Activated naive CD8-positive, alpha-beta T cell treated with anti-CD3 and anti-CD28 coated beads, Interleukin-2, amount 10 ng/mL, durations not matched to agents 7 days and 5 days (primary cell): ENCODE data around the gene SLC16A8. TPM values are rescaled to one million over a fixed set of nuclear protein-coding genes. Genes with fewer than 3 reads are reported as not detected.
A peak's percentile ranks its signal among the peaks of the same experiment; 100 is the strongest.

Experiments used
- ATAC-seq: fragments of 150-1000 bp; cut with Tn5 transposase; one replicate; pipeline ENCODE4 v1.10.0; 2021; ENCODE audit warnings: low read depth, moderate library complexity
- POLR2A ChIA-PET: fragments of 350-600 bp; sonication (Branson Sonifier 250); formaldehyde crosslinking; loops from one replicate; lab custom pipeline; 2021; ENCODE audit warnings: antibody characterized with exemption; lab: Charles Lee
- DNase-seq: peaks from one replicate; pipeline ENCODE4 v3.0.0; 2021
- H3K27ac Mint-ChIP-seq: one replicate; pipeline ENCODE4 v1.8.0; 2022; ENCODE audit warnings: mild to moderate bottlenecking, mixed read lengths
- H3K27me3 Mint-ChIP-seq: one replicate; pipeline ENCODE4 v1.8.0; 2022; ENCODE audit warnings: mild to moderate bottlenecking, moderate library complexity, mixed read lengths
- H3K36me3 Mint-ChIP-seq: one replicate; pipeline ENCODE4 v1.8.0; 2021; ENCODE audit warnings: mild to moderate bottlenecking, mixed read lengths
- H3K4me1 Mint-ChIP-seq: one replicate; pipeline ENCODE4 v1.8.0; 2021; ENCODE audit warnings: mixed read lengths
- H3K4me3 Mint-ChIP-seq: one replicate; pipeline ENCODE4 v1.8.0; 2022; ENCODE audit warnings: mild to moderate bottlenecking, moderate library complexity, mixed read lengths
- H3K9me3 Mint-ChIP-seq: one replicate; pipeline ENCODE4 v1.8.0; 2021; ENCODE audit warnings: mixed read lengths
- total RNA-seq, 2 experiments: library from RNA; stranded (reverse); gene quantifications; one replicate each; pipeline ENCODE4 v1.2.3, GENCODE V29; 2021

The SLC16A8 gene
- total RNA-seq, 2 experiments from 2014 or later = not detected

GRCh38 chr22:38068641-38069371, 15.2 kb downstream of the SLC16A8 start:
- H3K27ac Mint-ChIP-seq = no peak overlapping the region
- no peaks in the 10 kb centered on the region for H3K27me3 Mint-ChIP-seq
- POLR2A ChIA-PET = interaction anchor here (0.7 kb wide), 1 partner anchor 866 kb away, joined by 3 read pairs; no protein-coding TSS in a partner anchor
- no peak overlapping the region for H3K4me3 Mint-ChIP-seq
- ATAC-seq = no peak
- H3K9me3 Mint-ChIP-seq = no peaks in the 10 kb centered on the region
- no peaks in the 10 kb centered on the region for H3K36me3 Mint-ChIP-seq
- DNase-seq = no peak
- H3K4me1 Mint-ChIP-seq = no peaks in the 10 kb centered on the region

GRCh38 chr22:38067761-38068360, 16.1 kb downstream of the SLC16A8 start:
- no peak overlapping the region for H3K27ac Mint-ChIP-seq
- no peaks in the 10 kb centered on the region for H3K9me3 Mint-ChIP-seq
- POLR2A ChIA-PET = no interaction called here
- ATAC-seq (no peak), DNase-seq (no peak)
- no peaks in the 10 kb centered on the region for H3K27me3 Mint-ChIP-seq
- no peaks in the 10 kb centered on the region for H3K36me3 Mint-ChIP-seq
- H3K4me1 Mint-ChIP-seq = no peaks in the 10 kb centered on the region
- no peak overlapping the region for H3K4me3 Mint-ChIP-seq

- no peaks in the 10 kb centered on the region for H3K9me3 Mint-ChIP-seq
- no peak for ATAC-seq
- no peaks in the 10 kb centered on the region for H3K27me3 Mint-ChIP-seq
- no peak for DNase-seq
- H3K4me3 Mint-ChIP-seq = no peak overlapping the region
- no peak overlapping the region for H3K27ac Mint-ChIP-seq
- no peaks in the 10 kb centered on the region for H3K4me1 Mint-ChIP-seq
- POLR2A ChIA-PET = no interaction called here
- H3K36me3 Mint-ChIP-seq = peaks cover 3% of the 10 kb centered on the region
These were observed 17.0 kb downstream of the SLC16A8 start for GRCh38 chr22:38067028-38067415.

- Mint-ChIP-seq H3K4me3 (no peak overlapping the region), H3K27ac (peak overlapping the region; percentile 38), H3K27me3 (no peaks in the 10 kb centered on the region), H3K4me1 (no peaks in the 10 kb centered on the region), H3K9me3 (no peaks in the 10 kb centered on the region), H3K36me3 (peaks cover 6% of the 10 kb centered on the region)
- DNase-seq (no peak), ATAC-seq (no peak)
- POLR2A ChIA-PET = no interaction called here
These were observed 17.5 kb downstream of the SLC16A8 start for GRCh38 chr22:38066381-38067027.

- Mint-ChIP-seq H3K4me1 (no peaks in the 10 kb centered on the region), H3K27me3 (no peaks in the 10 kb centered on the region), H3K4me3 (no peak overlapping the region), H3K27ac (no peak overlapping the region), H3K36me3 (peaks cover 9% of the 10 kb centered on the region), H3K9me3 (no peaks in the 10 kb centered on the region)
- DNase-seq (no peak), ATAC-seq (no peak)
- POLR2A ChIA-PET = interaction anchor here (0.5 kb wide), 1 partner anchor 486 kb away, joined by 4 read pairs; no protein-coding TSS in a partner anchor
These were observed 18.4 kb downstream of the SLC16A8 start for GRCh38 chr22:38065539-38065938.

- peaks cover 16% of the 10 kb centered on the region for H3K36me3 Mint-ChIP-seq
- no peaks in the 10 kb centered on the region for H3K9me3 Mint-ChIP-seq
- POLR2A ChIA-PET = interaction anchor here (0.7 kb wide), 1 partner anchor 249 kb away, joined by 4 read pairs; no protein-coding TSS in a partner anchor
These were observed 21.2 kb downstream of the SLC16A8 start for GRCh38 chr22:38062791-38063190.

GRCh38 chr22:38056969-38057891, 26.8 kb downstream of the SLC16A8 start, which contains the start of gene PICK1:
PICK1 (plus strand) TSS chr22:38057404; CDS start chr22:38057810, 406 bp downstream.
- H3K9me3 Mint-ChIP-seq = no peaks in the 10 kb centered on the region
- DNase-seq = peak; percentile 85
- ATAC-seq = peak; percentile 87
- H3K27ac Mint-ChIP-seq = peak within 1 kb of the TSS; percentile 96
- peak within 1 kb of the TSS; percentile 97 for H3K4me3 Mint-ChIP-seq
- H3K4me1 Mint-ChIP-seq = peaks cover 13% of the 10 kb centered on the region
- H3K36me3 Mint-ChIP-seq = peaks cover 13% of the 10 kb centered on the region
- POLR2A ChIA-PET = interaction anchor here (1.4 kb wide), 1 partner anchor 144 kb away, joined by 3 read pairs; the partner anchor contains the start of gene MAFF
- H3K27me3 Mint-ChIP-seq = peaks cover 12% of the 10 kb centered on the region

More at GRCh38 chr22:38062791-38063190, 21.2 kb downstream of the SLC16A8 start:
- ATAC-seq (no peak), DNase-seq (no peak)
- Mint-ChIP-seq H3K4me1 (peaks cover 7% of the 10 kb centered on the region), H3K27me3 (no peaks in the 10 kb centered on the region), H3K27ac (no peak overlapping the region), H3K4me3 (no peak overlapping the region)

GRCh38 chr22:38051900-38052862, 31.8 kb downstream of the SLC16A8 start:
- POLR2A ChIA-PET = interaction anchor here (0.6 to 1.0 kb wide), 4 partner anchors 12 to 519 kb away, joined by 3 to 8 read pairs (median 5); no protein-coding TSS in a partner anchor
- ATAC-seq (peak; percentile 83), DNase-seq (peak; percentile 84)
- Mint-ChIP-seq H3K4me1 (peaks cover 3% of the 10 kb centered on the region), H3K36me3 (no peaks in the 10 kb centered on the region), H3K27ac (no peak overlapping the region), H3K9me3 (no peaks in the 10 kb centered on the region), H3K4me3 (no peak overlapping the region), H3K27me3 (peaks cover 23% of the 10 kb centered on the region)

- peaks cover 23% of the 10 kb centered on the region for H3K27me3 Mint-ChIP-seq
These were observed 32.7 kb downstream of the SLC16A8 start for GRCh38 chr22:38051261-38051660.

GRCh38 chr22:38050720-38051119, 33.3 kb downstream of the SLC16A8 start:
- no peaks in the 10 kb centered on the region for H3K9me3 Mint-ChIP-seq
- DNase-seq = no peak
- no peak overlapping the region for H3K27ac Mint-ChIP-seq
- H3K4me3 Mint-ChIP-seq = no peak overlapping the region
- H3K4me1 Mint-ChIP-seq = no peaks in the 10 kb centered on the region
- no peaks in the 10 kb centered on the region for H3K36me3 Mint-ChIP-seq
- POLR2A ChIA-PET = interaction anchor here (0.6 kb wide), 1 partner anchor 651 kb away, joined by 4 read pairs; no protein-coding TSS in a partner anchor
- ATAC-seq = no peak
- peaks cover 23% of the 10 kb centered on the region for H3K27me3 Mint-ChIP-seq

More at GRCh38 chr22:38051261-38051660, 32.7 kb downstream of the SLC16A8 start:
- no peaks in the 10 kb centered on the region for H3K9me3 Mint-ChIP-seq
- no peak overlapping the region for H3K27ac Mint-ChIP-seq
- no peak for DNase-seq
- POLR2A ChIA-PET = no interaction called here
- H3K4me1 Mint-ChIP-seq = no peaks in the 10 kb centered on the region
- ATAC-seq = no peak
- no peak overlapping the region for H3K4me3 Mint-ChIP-seq
- no peaks in the 10 kb centered on the region for H3K36me3 Mint-ChIP-seq

- H3K4me3 Mint-ChIP-seq = no peak overlapping the region
- no peaks in the 10 kb centered on the region for H3K4me1 Mint-ChIP-seq
- POLR2A ChIA-PET = interaction anchor here (0.6 kb wide), 1 partner anchor 652 kb away, joined by 4 read pairs; no protein-coding TSS in a partner anchor
- no peak overlapping the region for H3K27ac Mint-ChIP-seq
- ATAC-seq (no peak), DNase-seq (no peak)
- no peaks in the 10 kb centered on the region for H3K36me3 Mint-ChIP-seq
- no peaks in the 10 kb centered on the region for H3K9me3 Mint-ChIP-seq
- peaks cover 20% of the 10 kb centered on the region for H3K27me3 Mint-ChIP-seq
These were observed 34.0 kb downstream of the SLC16A8 start for GRCh38 chr22:38049812-38050619.
